Uterus (tissue), 2 donors: ENCODE measurements around the gene CGRRF1.

Experiments used
- CTCF ChIP-seq, 4 experiments: fragments of 200-600 bp in 2 of 4; fragments of 450-650 bp in 2 of 4; sonication (generic) in 2 of 4; IDR thresholded peaks; one replicate each; pipeline ENCODE4 v1.5.1; 2016 to 2019; ENCODE audit warnings: antibody characterized with exemption in 4 of 4, mild to moderate bottlenecking in 2 of 4, moderate library complexity in 1 of 4
- POLR2A ChIP-seq, 2 donors: fragments of 450-650 bp; IDR thresholded peaks; one replicate each; pipeline ENCODE4 v1.6.1; 2016; ENCODE audit warnings: antibody characterized with exemption in 2 of 2, mild to moderate bottlenecking in 1 of 2, moderate library complexity in 1 of 2

GRCh38 chr14:54497224-54497623, 12.5 kb upstream of the CGRRF1 start:
- TF ChIP-seq POLR2A (IDR thresholded peaks at IDR 0.05) (no peak), CTCF (IDR thresholded peaks at IDR 0.05) (no peak)
